ENCODE data around the gene ARID1B.

- TF ChIP-seq CTCF (IDR thresholded peaks at IDR 0.05; ENCODE audit: borderline replicate concordance, extremely low read depth, low read length, poor library complexity, severe bottlenecking) (no peak), EZH2 (IDR thresholded peaks at IDR 0.05; ENCODE audit: borderline replicate concordance, low read depth, low read length, severe bottlenecking) (no peak)
Observed at GRCh38 chr6:157098999-157099398, 321.8 kb downstream of the ARID1B start.

Data from DND-41 (cell line).